Activated T-helper 17 cell treated with anti-CD3 and anti-CD28 coated beads, Interleukin-2, amount 50 U/mL, for 72 hours (primary cell): ENCODE measurements around the gene PTPRC. TPM values are rescaled to one million over a fixed set of nuclear protein-coding genes. Genes with fewer than 3 reads are reported as not detected.

Source experiments
- ATAC-seq: fragments of 150-1000 bp; cut with Tn5 transposase; replicated peaks from 2 replicates; pipeline ENCODE4 v1.10.0; 2021; ENCODE audit warnings: mild to moderate bottlenecking, moderate library complexity
- H3K27ac Mint-ChIP-seq: one replicate; pipeline ENCODE4 v1.8.0; 2022; ENCODE audit warnings: mixed read lengths
- H3K27me3 Mint-ChIP-seq: one replicate; pipeline ENCODE4 v1.8.0; 2022; ENCODE audit warnings: mixed read lengths
- H3K36me3 Mint-ChIP-seq: one replicate; pipeline ENCODE4 v1.8.0; 2022; ENCODE audit warnings: low read depth, mild to moderate bottlenecking, mixed read lengths
- H3K4me1 Mint-ChIP-seq: one replicate; pipeline ENCODE4 v1.8.0; 2022; ENCODE audit warnings: mixed read lengths
- H3K4me3 Mint-ChIP-seq: one replicate; pipeline ENCODE4 v1.8.0; 2022; ENCODE audit warnings: mild to moderate bottlenecking, mixed read lengths
- H3K9me3 Mint-ChIP-seq: one replicate; pipeline ENCODE4 v1.8.0; 2022; ENCODE audit warnings: mixed read lengths
- total RNA-seq, 2 donors: library from RNA; stranded (reverse); gene quantifications; one replicate each; pipeline ENCODE4 v1.2.3, GENCODE V29; 2022

PTPRC gene
- total RNA-seq, 2 donors from 2014 or later, result 366 to 421 TPM

DNA sequence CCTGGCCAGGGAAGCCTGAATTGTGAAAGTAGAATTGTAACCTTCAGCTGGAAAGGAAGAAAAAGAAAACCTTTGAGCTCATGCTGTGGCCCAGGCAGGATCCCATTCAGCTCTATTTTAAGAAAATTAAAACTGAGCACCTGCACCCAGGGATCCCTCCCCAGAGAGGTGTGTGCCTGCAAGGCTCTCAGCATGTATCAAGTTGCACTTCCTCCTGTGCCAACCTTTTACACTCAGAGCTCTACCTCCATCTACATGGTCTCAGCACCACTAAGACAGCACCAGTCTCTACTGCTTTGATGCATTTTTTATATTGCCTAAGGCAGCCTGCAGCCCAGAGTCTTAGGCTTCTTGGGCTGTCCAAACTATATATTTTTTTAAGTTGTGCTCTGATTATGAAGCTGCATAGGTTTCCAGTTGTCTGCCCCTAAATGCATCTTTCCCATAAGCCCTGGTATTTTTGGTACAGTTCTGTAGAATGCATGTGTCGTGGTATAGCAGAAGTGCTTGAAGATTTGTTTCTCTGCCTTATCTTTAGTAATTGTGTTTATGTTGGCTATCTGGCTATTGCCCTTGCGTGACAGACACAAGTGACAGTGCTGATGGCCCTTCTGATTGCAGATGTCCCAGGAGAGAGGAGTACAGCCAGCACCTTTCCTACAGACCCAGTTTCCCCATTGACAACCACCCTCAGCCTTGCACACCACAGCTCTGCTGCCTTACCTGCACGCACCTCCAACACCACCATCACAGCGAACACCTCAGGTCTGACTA is 63.1 kb downstream of the PTPRC start:
- Mint-ChIP-seq H3K27ac (peak overlapping the region; percentile 81), H3K27me3 (no peaks in the 10 kb centered on the region), H3K4me1 (peaks cover 58% of the 10 kb centered on the region), H3K9me3 (no peaks in the 10 kb centered on the region), H3K4me3 (no peak overlapping the region), H3K36me3 (peaks cover 97% of the 10 kb centered on the region)
- no peak for ATAC-seq

DNA sequence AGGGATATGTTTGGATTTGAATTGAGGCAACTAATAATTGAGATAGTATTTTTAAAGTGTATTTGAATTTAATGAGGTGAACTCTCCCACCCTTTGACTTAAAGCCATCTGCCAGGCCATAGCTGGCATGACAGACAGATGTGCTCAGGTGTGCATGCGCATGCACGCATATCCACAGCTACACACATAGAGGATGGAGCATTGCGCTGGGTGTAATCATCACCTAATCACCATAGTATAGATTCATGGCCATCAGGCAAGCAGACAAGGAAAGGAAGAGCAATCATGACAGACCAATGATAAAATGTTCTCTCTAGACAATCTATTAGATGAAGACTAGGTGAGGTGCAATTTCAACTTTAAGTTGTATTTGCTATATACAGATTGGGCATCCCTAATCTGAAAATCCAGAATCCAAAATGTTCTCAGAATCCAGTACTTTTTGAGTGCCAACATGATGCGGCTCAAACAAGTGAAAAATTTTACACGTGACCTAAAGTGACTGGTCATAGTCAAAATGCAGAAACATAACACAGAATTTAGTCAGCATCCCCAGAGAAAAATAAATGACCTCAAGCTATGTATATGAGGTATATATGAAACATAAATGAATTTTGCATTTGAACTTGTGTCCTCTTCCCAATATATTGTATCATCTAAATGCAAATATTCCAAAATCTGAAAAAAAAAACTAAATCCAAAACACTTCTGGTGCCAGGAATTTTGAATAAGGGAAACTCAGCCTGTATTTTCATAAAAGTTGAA is 70.1 kb downstream of the PTPRC start:
- Mint-ChIP-seq H3K27me3 (no peaks in the 10 kb centered on the region), H3K36me3 (peaks cover 98% of the 10 kb centered on the region), H3K4me3 (no peak overlapping the region), H3K4me1 (peaks cover 24% of the 10 kb centered on the region), H3K27ac (peak overlapping the region; percentile 40), H3K9me3 (no peaks in the 10 kb centered on the region)
- ATAC-seq, result no peak

DNA sequence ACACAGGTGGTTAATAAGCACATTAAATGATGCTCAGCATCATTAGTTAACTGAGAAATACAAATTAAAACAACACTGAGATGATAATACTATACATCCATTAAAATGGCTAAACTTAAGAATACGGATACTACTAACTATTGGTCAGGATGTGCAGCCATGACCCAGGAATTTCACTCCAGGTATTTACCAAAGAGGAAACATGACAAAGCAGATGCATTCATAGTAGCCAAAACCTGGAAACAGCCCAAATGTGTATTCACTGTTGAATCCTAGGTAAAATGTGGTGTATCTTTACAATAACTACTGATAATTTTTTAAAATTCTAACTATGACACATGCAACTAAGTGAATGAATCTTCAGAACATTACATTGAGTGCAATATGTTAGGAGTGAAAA is 73.0 kb downstream of the PTPRC start:
- Mint-ChIP-seq H3K4me3 (no peak overlapping the region), H3K9me3 (no peaks in the 10 kb centered on the region), H3K36me3 (peaks cover 98% of the 10 kb centered on the region), H3K27me3 (no peaks in the 10 kb centered on the region), H3K4me1 (peaks cover 12% of the 10 kb centered on the region), H3K27ac (no peak overlapping the region)
- ATAC-seq, result no peak

DNA sequence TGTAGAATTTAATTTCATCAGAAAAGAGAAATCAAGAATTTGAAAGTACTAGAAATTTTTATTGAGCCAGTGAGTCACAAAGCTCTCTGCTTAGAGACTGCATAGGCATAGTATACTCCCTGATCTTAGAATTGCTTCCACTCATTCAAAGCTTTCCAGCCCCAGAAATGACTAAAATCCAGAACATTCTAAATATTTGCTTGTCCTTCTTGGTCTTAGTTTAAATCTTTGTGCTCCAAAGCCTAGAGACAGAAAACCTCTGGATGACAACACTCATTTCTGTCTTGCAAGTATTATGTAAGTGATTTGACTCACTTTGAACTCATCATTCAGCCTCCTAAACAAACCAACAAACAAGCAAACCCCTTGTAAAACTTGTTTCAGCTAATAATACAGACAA is 74.2 kb downstream of the PTPRC start:
- no peaks in the 10 kb centered on the region for H3K9me3 Mint-ChIP-seq
- peak; percentile 79 for ATAC-seq
- H3K4me1 Mint-ChIP-seq, result peaks cover 12% of the 10 kb centered on the region
- H3K4me3 Mint-ChIP-seq, result peak overlapping the region; percentile 23
- H3K36me3 Mint-ChIP-seq, result peaks cover 100% of the 10 kb centered on the region
- no peaks in the 10 kb centered on the region for H3K27me3 Mint-ChIP-seq
- H3K27ac Mint-ChIP-seq, result peak overlapping the region; percentile 85

- ATAC-seq, result no peak
- H3K9me3 Mint-ChIP-seq, result no peaks in the 10 kb centered on the region
- no peaks in the 10 kb centered on the region for H3K27me3 Mint-ChIP-seq
- peak overlapping the region; percentile 59 for H3K27ac Mint-ChIP-seq
- H3K4me3 Mint-ChIP-seq, result no peak overlapping the region
- peaks cover 100% of the 10 kb centered on the region for H3K36me3 Mint-ChIP-seq
- peaks cover 6% of the 10 kb centered on the region for H3K4me1 Mint-ChIP-seq
These were observed 75.4 kb downstream of the PTPRC start for GRCh38 chr1:198714271-198714670.

GRCh38 chr1:198716051-198716450 is 77.2 kb downstream of the PTPRC start:
- H3K27me3 Mint-ChIP-seq, result no peaks in the 10 kb centered on the region
- no peaks in the 10 kb centered on the region for H3K9me3 Mint-ChIP-seq
- H3K27ac Mint-ChIP-seq, result peak overlapping the region; percentile 73
- ATAC-seq, result peak; percentile 73
- peak overlapping the region; percentile 42 for H3K4me3 Mint-ChIP-seq
- H3K36me3 Mint-ChIP-seq, result peaks cover 100% of the 10 kb centered on the region
- H3K4me1 Mint-ChIP-seq, result peaks cover 9% of the 10 kb centered on the region

DNA sequence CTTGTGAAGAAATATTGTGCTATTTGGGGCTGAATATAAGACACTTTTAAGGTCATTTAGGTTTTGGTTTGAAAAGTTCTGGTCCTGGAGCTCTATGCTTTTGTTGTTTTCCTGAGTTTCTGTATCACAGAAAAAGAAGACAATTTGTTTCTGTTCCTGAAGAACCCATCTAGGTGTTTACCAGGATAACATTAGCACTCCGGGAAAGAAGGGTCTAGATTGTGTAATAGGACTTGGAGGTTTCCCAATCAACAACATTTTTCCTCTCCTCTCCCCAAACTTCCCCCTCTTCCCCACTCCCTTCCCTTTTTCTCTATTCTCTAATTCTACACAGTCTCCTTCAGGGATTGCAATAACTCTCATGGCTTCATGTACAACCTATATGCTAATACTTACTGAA is 78.7 kb downstream of the PTPRC start:
- Mint-ChIP-seq H3K9me3 (no peaks in the 10 kb centered on the region), H3K36me3 (peaks cover 97% of the 10 kb centered on the region), H3K27ac (peak overlapping the region; percentile 45), H3K4me3 (no peak overlapping the region), H3K27me3 (no peaks in the 10 kb centered on the region), H3K4me1 (peaks cover 10% of the 10 kb centered on the region)
- no peak for ATAC-seq

DNA sequence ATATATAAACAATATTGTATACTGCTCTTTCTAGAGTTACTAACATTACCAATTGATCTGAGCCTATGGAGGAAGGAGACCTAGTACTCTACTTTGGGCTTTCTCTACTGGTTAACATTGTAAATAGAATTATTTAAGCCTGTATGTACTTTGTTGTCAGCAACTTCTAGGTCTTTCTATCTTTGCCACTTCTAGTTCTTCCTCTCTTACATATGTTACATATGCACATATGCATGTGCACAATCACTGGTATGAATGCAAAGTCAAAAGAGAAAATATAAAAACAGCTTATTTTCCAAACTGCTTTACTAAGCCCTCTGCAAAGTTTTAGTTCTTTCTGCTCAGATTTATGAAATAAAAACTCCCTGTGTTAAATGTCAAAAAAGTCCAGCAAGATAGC is 84.3 kb downstream of the PTPRC start:
- Mint-ChIP-seq H3K9me3 (no peaks in the 10 kb centered on the region), H3K36me3 (peaks cover 97% of the 10 kb centered on the region), H3K27ac (peak overlapping the region; percentile 14), H3K27me3 (no peaks in the 10 kb centered on the region), H3K4me1 (peaks cover 34% of the 10 kb centered on the region), H3K4me3 (no peak overlapping the region)
- ATAC-seq, result no peak

- H3K36me3 Mint-ChIP-seq, result peaks cover 97% of the 10 kb centered on the region
- no peaks in the 10 kb centered on the region for H3K9me3 Mint-ChIP-seq
- H3K27me3 Mint-ChIP-seq, result no peaks in the 10 kb centered on the region
- peak; percentile 61 for ATAC-seq
- peak overlapping the region; percentile 70 for H3K27ac Mint-ChIP-seq
- peaks cover 34% of the 10 kb centered on the region for H3K4me1 Mint-ChIP-seq
- H3K4me3 Mint-ChIP-seq, result peak overlapping the region; percentile 24
These were observed 86.2 kb downstream of the PTPRC start for GRCh38 chr1:198725090-198725489.

- Mint-ChIP-seq H3K4me1 (peaks cover 34% of the 10 kb centered on the region), H3K36me3 (peaks cover 97% of the 10 kb centered on the region), H3K9me3 (no peaks in the 10 kb centered on the region), H3K27ac (peak overlapping the region; percentile 70), H3K27me3 (no peaks in the 10 kb centered on the region), H3K4me3 (peak overlapping the region; percentile 5)
- ATAC-seq, result peak; percentile 55
These were observed 87.6 kb downstream of the PTPRC start for GRCh38 chr1:198726455-198726854.

- ATAC-seq, result no peak
- no peaks in the 10 kb centered on the region for H3K9me3 Mint-ChIP-seq
- H3K36me3 Mint-ChIP-seq, result peaks cover 99% of the 10 kb centered on the region
- no peaks in the 10 kb centered on the region for H3K27me3 Mint-ChIP-seq
- no peak overlapping the region for H3K4me3 Mint-ChIP-seq
- H3K4me1 Mint-ChIP-seq, result peaks cover 36% of the 10 kb centered on the region
- H3K27ac Mint-ChIP-seq, result no peak overlapping the region
These were observed 90.5 kb downstream of the PTPRC start for GRCh38 chr1:198729195-198729863.

GRCh38 chr1:198730952-198731351 is 92.1 kb downstream of the PTPRC start:
- peak overlapping the region; percentile 17 for H3K27ac Mint-ChIP-seq

GRCh38 chr1:198734323-198735008 is 95.6 kb downstream of the PTPRC start:
- peak overlapping the region; percentile 34 for H3K4me3 Mint-ChIP-seq
- H3K4me1 Mint-ChIP-seq, result peaks cover 47% of the 10 kb centered on the region
- peaks cover 55% of the 10 kb centered on the region for H3K36me3 Mint-ChIP-seq
- H3K27ac Mint-ChIP-seq, result peak overlapping the region; percentile 76
- H3K27me3 Mint-ChIP-seq, result no peaks in the 10 kb centered on the region
- H3K9me3 Mint-ChIP-seq, result peaks cover 7% of the 10 kb centered on the region
- peak; percentile 95 for ATAC-seq

More at GRCh38 chr1:198730952-198731351, 92.1 kb downstream of the PTPRC start:
- no peak for ATAC-seq
- no peak overlapping the region for H3K4me3 Mint-ChIP-seq
- peaks cover 33% of the 10 kb centered on the region for H3K4me1 Mint-ChIP-seq
- H3K36me3 Mint-ChIP-seq, result peaks cover 90% of the 10 kb centered on the region
- H3K27me3 Mint-ChIP-seq, result no peaks in the 10 kb centered on the region
- H3K9me3 Mint-ChIP-seq, result peaks cover 3% of the 10 kb centered on the region

DNA sequence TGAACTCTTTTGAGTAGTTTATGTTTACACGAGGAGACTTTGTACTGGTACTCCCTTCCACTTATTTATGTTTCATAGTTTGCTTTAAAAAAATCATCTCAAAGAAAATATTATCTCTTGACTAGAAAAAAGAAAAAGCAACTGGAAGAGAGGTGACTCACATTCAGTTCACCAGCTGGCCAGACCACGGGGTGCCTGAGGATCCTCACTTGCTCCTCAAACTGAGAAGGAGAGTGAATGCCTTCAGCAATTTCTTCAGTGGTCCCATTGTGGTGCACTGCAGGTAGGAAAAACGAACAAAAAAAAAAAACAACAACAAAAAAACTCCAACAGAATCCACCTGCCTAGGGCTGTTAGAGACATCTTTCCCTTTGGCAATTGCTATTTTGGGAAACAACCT is 102.9 kb downstream of the PTPRC start:
- ATAC-seq, result peak; percentile 39
- H3K27ac Mint-ChIP-seq, result peak overlapping the region; percentile 80
- no peaks in the 10 kb centered on the region for H3K36me3 Mint-ChIP-seq

More for the DNA sequence above, 102.9 kb downstream of the PTPRC start:
- Mint-ChIP-seq H3K4me1 (peaks cover 27% of the 10 kb centered on the region), H3K4me3 (no peak overlapping the region), H3K9me3 (no peaks in the 10 kb centered on the region), H3K27me3 (no peaks in the 10 kb centered on the region)
